ENCODE results near the gene ZNF827. TPM values are rescaled to one million over a fixed set of nuclear protein-coding genes. Genes with fewer than 3 reads are reported as not detected.
A peak's percentile ranks its signal among the peaks of the same experiment; 100 is the strongest.

ZNF827 gene
- total and polyA plus RNA-seq, 7 donors: 1.7 to 15.2 (median 7.3) TPM

- TF ChIP-seq CTCF (IDR thresholded peaks at IDR 0.05): no peak
- no peak overlapping the region for H3K4me3 ChIP-seq
- no peaks in the 10 kb centered on the region for H3K27me3 ChIP-seq (ENCODE audit: insufficient read depth in 3 of 3, low read length in 2 of 3)
- intact Hi-C loops (cut with DNase I): no loop called here
- H3K36me3 ChIP-seq (ENCODE audit: insufficient read depth in 1 of 2, low read depth in 1 of 2): peaks cover 0 to 3% of the 10 kb centered on the region in 2 donors
- H3K9me3 ChIP-seq: no peaks in the 10 kb centered on the region
- H3K27ac ChIP-seq: no peak overlapping the region
- DNase-seq (no peak), ATAC-seq (peak in 1 of 4 donors; percentile 37)
- peaks cover 29% of the 10 kb centered on the region for H3K4me1 ChIP-seq
Observed at GRCh38 chr4:145871209-145871608, 67.4 kb downstream of the ZNF827 start.

GRCh38 chr4:145870155-145871020 is 68.2 kb downstream of the ZNF827 start:
- DNase-seq: no peak
- intact Hi-C loops (cut with DNase I): no loop called here
- WGBS, 3 donors: 28 to 43% (median 31%) methylated on average over 9 of the region's 9 CpGs

GRCh38 chr4:145868637-145869409 is 69.8 kb downstream of the ZNF827 start:
- no peak for TF ChIP-seq CTCF (IDR thresholded peaks at IDR 0.05)
- no peaks in the 10 kb centered on the region for H3K27me3 ChIP-seq (ENCODE audit: insufficient read depth in 3 of 3, low read length in 2 of 3)
- H3K4me3 ChIP-seq: no peak overlapping the region
- DNase-seq (no peak), ATAC-seq (no peak)
- H3K36me3 ChIP-seq (ENCODE audit: insufficient read depth in 1 of 2, low read depth in 1 of 2): peaks cover 0 to 3% of the 10 kb centered on the region in 2 donors
- no peaks in the 10 kb centered on the region for H3K9me3 ChIP-seq
- intact Hi-C loops (cut with DNase I): no loop called here
- 15 to 57% (median 24%) methylated on average over 1 of the region's 1 CpG for WGBS, 3 donors
- H3K4me1 ChIP-seq: peaks cover 29% of the 10 kb centered on the region
- H3K27ac ChIP-seq: no peak overlapping the region

More at GRCh38 chr4:145870155-145871020, 68.2 kb downstream of the ZNF827 start:
- peak overlapping the region; percentile 31 for H3K4me3 ChIP-seq
- TF ChIP-seq CTCF (IDR thresholded peaks at IDR 0.05): no peak
- peaks cover 0 to 3% of the 10 kb centered on the region in 2 donors for H3K36me3 ChIP-seq (ENCODE audit: insufficient read depth in 1 of 2, low read depth in 1 of 2)
- ATAC-seq: peak; percentile 51 to 80 (median 64)
- H3K4me1 ChIP-seq: peaks cover 27% of the 10 kb centered on the region
- H3K27ac ChIP-seq: peak overlapping the region; percentile 65
- no peaks in the 10 kb centered on the region for H3K27me3 ChIP-seq (ENCODE audit: insufficient read depth in 3 of 3, low read length in 2 of 3)
- no peaks in the 10 kb centered on the region for H3K9me3 ChIP-seq

DNA sequence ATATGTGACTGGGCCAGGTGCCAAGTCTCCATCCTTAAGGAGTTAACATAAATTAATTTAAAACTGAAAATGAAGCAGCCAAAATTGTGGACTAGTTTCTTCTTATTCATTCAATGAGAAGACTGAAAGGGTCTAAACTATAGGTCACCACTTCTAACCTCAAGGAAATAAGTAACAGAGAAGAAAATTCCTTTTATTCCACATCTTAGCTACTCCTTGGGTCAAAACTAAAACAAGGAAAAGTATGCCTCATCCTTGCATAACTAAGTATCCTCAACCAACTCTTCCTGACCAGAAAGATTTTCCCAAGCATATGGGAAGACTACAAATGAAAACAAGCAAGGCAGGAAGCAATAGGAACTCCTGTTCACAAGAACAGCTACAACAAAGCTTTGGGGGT is 71.2 kb downstream of the ZNF827 start:
- no peaks in the 10 kb centered on the region for H3K9me3 ChIP-seq
- no peak overlapping the region for H3K27ac ChIP-seq
- H3K36me3 ChIP-seq (ENCODE audit: insufficient read depth in 1 of 2, low read depth in 1 of 2): no peaks in the 10 kb centered on the region
- no peak for TF ChIP-seq CTCF (IDR thresholded peaks at IDR 0.05)
- peaks cover 29% of the 10 kb centered on the region for H3K4me1 ChIP-seq
- H3K4me3 ChIP-seq: no peak overlapping the region
- DNase-seq (no peak), ATAC-seq (no peak)
- intact Hi-C loops (cut with DNase I): no loop called here
- no peaks in the 10 kb centered on the region for H3K27me3 ChIP-seq (ENCODE audit: insufficient read depth in 3 of 3, low read length in 2 of 3)
